Mucosa of stomach (tissue), 1 donor: ENCODE measurements around the gene ARMS2.

Experiments used
- H3K27me3 ChIP-seq: one replicate; pipeline ENCODE4 v1.7.0; 2013; ENCODE audit warnings: mild to moderate bottlenecking, low read length; ENCODE audit not compliant: control insufficient read depth, insufficient read depth
- H3K36me3 ChIP-seq: one replicate; pipeline ENCODE4 v1.7.0; 2013; ENCODE audit warnings: low read length; ENCODE audit not compliant: control insufficient read depth, insufficient read depth
- H3K4me1 ChIP-seq: one replicate; pipeline ENCODE4 v1.7.0; 2013; ENCODE audit warnings: mild to moderate bottlenecking, low read length; ENCODE audit not compliant: control insufficient read depth, insufficient read depth
- H3K4me3 ChIP-seq: one replicate; pipeline ENCODE4 v1.7.0; 2013; ENCODE audit warnings: low read length
- H3K9ac ChIP-seq: one replicate; pipeline ENCODE4 v1.7.0; 2013; ENCODE audit warnings: mild to moderate bottlenecking, low read length, moderate library complexity
- H3K9me3 ChIP-seq: one replicate; pipeline ENCODE4 v1.7.0; 2013; ENCODE audit warnings: mild to moderate bottlenecking, low read length, moderate library complexity; ENCODE audit not compliant: control insufficient read depth
- donor health status: Pancreatic carcinoma.

Gene ARMS2

GRCh38 chr10:122457934-122458333 is 3.5 kb downstream of the ARMS2 start:
- no peak overlapping the region for H3K9ac ChIP-seq
- H3K4me3 ChIP-seq: no peak overlapping the region
- no peaks in the 10 kb centered on the region for H3K36me3 ChIP-seq
- H3K9me3 ChIP-seq: no peaks in the 10 kb centered on the region
- H3K4me1 ChIP-seq: peaks cover 8% of the 10 kb centered on the region
- H3K27me3 ChIP-seq: peaks cover 38% of the 10 kb centered on the region

- H3K4me3 ChIP-seq: no peak overlapping the region
- peaks cover 45% of the 10 kb centered on the region for H3K27me3 ChIP-seq
- H3K9ac ChIP-seq: no peak overlapping the region
- H3K36me3 ChIP-seq: no peaks in the 10 kb centered on the region
- H3K9me3 ChIP-seq: no peaks in the 10 kb centered on the region
- peaks cover 13% of the 10 kb centered on the region for H3K4me1 ChIP-seq
Observed at GRCh38 chr10:122458693-122459092, 4.2 kb downstream of the ARMS2 start.

GRCh38 chr10:122459561-122460273 is 5.3 kb downstream of the ARMS2 start:
- Histone ChIP-seq H3K27me3 (peaks cover 49% of the 10 kb centered on the region), H3K9me3 (no peaks in the 10 kb centered on the region), H3K4me1 (peaks cover 15% of the 10 kb centered on the region), H3K36me3 (no peaks in the 10 kb centered on the region), H3K4me3 (no peak overlapping the region), H3K9ac (no peak overlapping the region)

- H3K36me3 ChIP-seq: no peaks in the 10 kb centered on the region
- H3K4me3 ChIP-seq: no peak overlapping the region
- H3K9me3 ChIP-seq: no peaks in the 10 kb centered on the region
- peak overlapping the region; percentile 26 for H3K9ac ChIP-seq
- H3K27me3 ChIP-seq: peaks cover 49% of the 10 kb centered on the region
- peaks cover 15% of the 10 kb centered on the region for H3K4me1 ChIP-seq
Observed at GRCh38 chr10:122460891-122461293, 6.4 kb downstream of the ARMS2 start.

- no peaks in the 10 kb centered on the region for H3K9me3 ChIP-seq
- H3K27me3 ChIP-seq: peaks cover 49% of the 10 kb centered on the region
- H3K4me3 ChIP-seq: peak within 1 kb of the TSS; percentile 38
- peaks cover 15% of the 10 kb centered on the region for H3K4me1 ChIP-seq
- H3K9ac ChIP-seq: peak within 1 kb of the TSS; percentile 26
- no peaks in the 10 kb centered on the region for H3K36me3 ChIP-seq
Observed at GRCh38 chr10:122461367-122461728, 6.9 kb downstream of the ARMS2 start, which contains the start of gene HTRA1. HTRA1 (plus strand) TSS chr10:122461553; CDS start chr10:122461653, 100 bp downstream.

- Histone ChIP-seq H3K27me3 (peaks cover 49% of the 10 kb centered on the region), H3K4me1 (peaks cover 15% of the 10 kb centered on the region)
Observed at GRCh38 chr10:122461729-122462532, 7.5 kb downstream of the ARMS2 start.

GRCh38 chr10:122462533-122463465 is 8.3 kb downstream of the ARMS2 start:
- Histone ChIP-seq H3K27me3 (peaks cover 46% of the 10 kb centered on the region), H3K4me1 (peaks cover 15% of the 10 kb centered on the region), H3K36me3 (no peaks in the 10 kb centered on the region), H3K4me3 (peak overlapping the region; percentile 38), H3K9ac (peak overlapping the region; percentile 11), H3K9me3 (no peaks in the 10 kb centered on the region)

More at GRCh38 chr10:122461729-122462532, 7.5 kb downstream of the ARMS2 start:
- Histone ChIP-seq H3K4me3 (peak overlapping the region; percentile 38), H3K36me3 (no peaks in the 10 kb centered on the region), H3K9me3 (no peaks in the 10 kb centered on the region), H3K9ac (peak overlapping the region; percentile 11)

GRCh38 chr10:122463466-122464249 is 9.2 kb downstream of the ARMS2 start:
- Histone ChIP-seq H3K4me1 (peaks cover 15% of the 10 kb centered on the region), H3K4me3 (no peak overlapping the region), H3K27me3 (peaks cover 38% of the 10 kb centered on the region), H3K36me3 (no peaks in the 10 kb centered on the region), H3K9ac (no peak overlapping the region), H3K9me3 (no peaks in the 10 kb centered on the region)

- H3K9me3 ChIP-seq: no peaks in the 10 kb centered on the region
- no peak overlapping the region for H3K4me3 ChIP-seq
- H3K36me3 ChIP-seq: no peaks in the 10 kb centered on the region
- peaks cover 33% of the 10 kb centered on the region for H3K27me3 ChIP-seq
- H3K9ac ChIP-seq: no peak overlapping the region
- peaks cover 15% of the 10 kb centered on the region for H3K4me1 ChIP-seq
Observed at GRCh38 chr10:122464250-122464510, 9.7 kb downstream of the ARMS2 start.

GRCh38 chr10:122464586-122464985 is 10.1 kb downstream of the ARMS2 start:
- H3K4me1 ChIP-seq: peaks cover 15% of the 10 kb centered on the region

GRCh38 chr10:122465401-122466040 is 11.1 kb downstream of the ARMS2 start:
- H3K4me3 ChIP-seq: no peak overlapping the region
- H3K9ac ChIP-seq: no peak overlapping the region
- peaks cover 13% of the 10 kb centered on the region for H3K4me1 ChIP-seq

More at GRCh38 chr10:122464586-122464985, 10.1 kb downstream of the ARMS2 start:
- Histone ChIP-seq H3K9ac (no peak overlapping the region), H3K27me3 (peaks cover 29% of the 10 kb centered on the region), H3K9me3 (no peaks in the 10 kb centered on the region), H3K36me3 (no peaks in the 10 kb centered on the region), H3K4me3 (no peak overlapping the region)

More at GRCh38 chr10:122465401-122466040, 11.1 kb downstream of the ARMS2 start:
- Histone ChIP-seq H3K36me3 (no peaks in the 10 kb centered on the region), H3K9me3 (no peaks in the 10 kb centered on the region), H3K27me3 (peaks cover 22% of the 10 kb centered on the region)
